Endothelial cell of hepatic sinusoid (primary cell): ENCODE data around the gene CCDC78.
"Not testable (repeated sequence)": the region's sequence is repeated elsewhere in the genome, so short reads cannot be mapped to it uniquely, and the experiment has no call there.

Experiments
- in situ Hi-C: cut with HindIII; loops from 2 replicates; pipeline ENCODE4 v1.10.0; 2017; ENCODE audit warnings: low sequenced_read_pairs

Gene CCDC78

GRCh38 chr16:761625-762513 is 35.6 kb upstream of the CCDC78 start:
- in situ Hi-C loops: no loop called here

DNA sequence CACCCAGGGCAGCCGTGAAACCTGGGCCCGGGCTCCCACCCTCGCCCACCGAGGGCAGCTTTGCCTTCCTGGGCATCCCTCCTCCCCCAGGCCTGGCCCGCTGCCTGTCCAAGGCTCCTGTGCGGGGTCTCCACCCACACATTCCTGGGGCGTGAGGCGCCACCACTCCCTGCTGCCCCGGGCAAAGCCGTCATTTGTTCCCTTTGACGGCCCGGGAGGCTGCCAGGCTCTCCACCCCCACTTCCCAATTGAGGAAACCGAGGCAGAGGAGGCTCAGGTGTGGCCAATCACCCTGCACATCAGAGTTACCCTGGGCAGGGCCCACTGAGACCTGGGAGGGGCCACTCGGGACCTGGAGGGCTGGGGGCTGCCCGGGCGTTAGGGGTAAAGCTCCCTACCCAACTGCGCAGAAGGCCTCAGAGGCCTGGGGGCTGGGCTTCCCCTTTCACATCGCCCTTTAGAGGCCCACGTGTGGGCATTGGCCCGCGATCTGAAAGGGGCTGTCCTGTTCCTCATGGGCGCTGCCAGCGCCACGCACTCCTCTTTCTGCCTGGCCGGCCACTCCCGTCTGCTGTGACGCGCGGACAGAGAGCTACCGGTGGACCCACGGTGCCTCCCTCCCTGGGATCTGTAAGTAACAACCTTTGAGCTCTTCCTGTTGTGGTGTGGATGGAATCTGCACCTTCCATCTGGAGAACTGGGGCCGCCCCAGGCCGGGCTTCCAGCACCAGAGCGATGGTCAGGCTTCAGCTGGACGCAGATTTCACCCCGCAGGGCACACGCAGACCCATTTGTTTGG is 34.5 kb upstream of the CCDC78 start, which contains the start of gene MSLN:
MSLN (plus strand) TSS at position 190 of the 799 bp plus-strand sequence. CDS start 1,947 bp downstream, outside the sequence.
- in situ Hi-C loops: no loop called here

GRCh38 chr16:760065-760464 is 33.8 kb upstream of the CCDC78 start:
- in situ Hi-C loops: no loop called here

- in situ Hi-C loops: no loop called here
These were observed 33.1 kb upstream of the CCDC78 start for GRCh38 chr16:759110-759910.

- in situ Hi-C loops: no loop called here
These were observed 30.2 kb upstream of the CCDC78 start for GRCh38 chr16:756428-756827.

DNA sequence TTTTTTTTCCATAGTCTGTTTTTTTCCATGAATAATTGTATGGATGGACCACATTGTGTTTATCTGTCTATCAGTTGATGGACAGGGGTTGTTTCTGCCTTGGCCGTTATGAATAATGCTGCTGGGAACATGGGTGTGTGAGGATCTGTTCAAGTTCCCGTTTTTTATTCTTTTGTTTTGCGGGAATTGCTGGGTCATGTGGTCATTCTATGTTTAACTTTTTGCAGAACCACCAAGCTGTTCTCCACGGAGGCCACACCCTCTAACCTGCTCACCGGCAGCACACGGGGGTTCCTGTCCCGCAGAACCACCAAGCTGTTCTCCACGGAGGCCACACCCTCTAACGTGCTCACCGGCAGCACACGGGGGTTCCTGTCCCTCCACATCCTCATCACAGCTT is 28.4 kb upstream of the CCDC78 start:
- in situ Hi-C loops: no loop called here

GRCh38 chr16:754121-754607 is 27.9 kb upstream of the CCDC78 start:
- in situ Hi-C loops: not testable (repeated sequence)

DNA sequence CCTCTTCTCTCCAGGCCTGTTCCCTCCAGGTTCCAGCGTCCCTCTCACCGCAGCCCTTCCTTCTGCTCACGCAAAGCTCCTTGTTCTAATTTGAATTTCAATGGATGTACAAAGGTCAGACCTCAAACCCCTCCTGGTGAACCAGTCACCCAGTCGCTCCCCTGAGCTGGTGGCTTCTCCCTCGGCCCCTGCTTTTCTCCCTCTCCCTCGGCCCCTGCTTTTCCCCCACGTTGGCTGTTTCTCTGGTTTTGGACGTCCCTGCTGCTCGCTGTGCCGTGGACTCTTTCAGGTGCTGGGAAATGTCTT is 25.7 kb upstream of the CCDC78 start:
- in situ Hi-C loops: no loop called here

DNA sequence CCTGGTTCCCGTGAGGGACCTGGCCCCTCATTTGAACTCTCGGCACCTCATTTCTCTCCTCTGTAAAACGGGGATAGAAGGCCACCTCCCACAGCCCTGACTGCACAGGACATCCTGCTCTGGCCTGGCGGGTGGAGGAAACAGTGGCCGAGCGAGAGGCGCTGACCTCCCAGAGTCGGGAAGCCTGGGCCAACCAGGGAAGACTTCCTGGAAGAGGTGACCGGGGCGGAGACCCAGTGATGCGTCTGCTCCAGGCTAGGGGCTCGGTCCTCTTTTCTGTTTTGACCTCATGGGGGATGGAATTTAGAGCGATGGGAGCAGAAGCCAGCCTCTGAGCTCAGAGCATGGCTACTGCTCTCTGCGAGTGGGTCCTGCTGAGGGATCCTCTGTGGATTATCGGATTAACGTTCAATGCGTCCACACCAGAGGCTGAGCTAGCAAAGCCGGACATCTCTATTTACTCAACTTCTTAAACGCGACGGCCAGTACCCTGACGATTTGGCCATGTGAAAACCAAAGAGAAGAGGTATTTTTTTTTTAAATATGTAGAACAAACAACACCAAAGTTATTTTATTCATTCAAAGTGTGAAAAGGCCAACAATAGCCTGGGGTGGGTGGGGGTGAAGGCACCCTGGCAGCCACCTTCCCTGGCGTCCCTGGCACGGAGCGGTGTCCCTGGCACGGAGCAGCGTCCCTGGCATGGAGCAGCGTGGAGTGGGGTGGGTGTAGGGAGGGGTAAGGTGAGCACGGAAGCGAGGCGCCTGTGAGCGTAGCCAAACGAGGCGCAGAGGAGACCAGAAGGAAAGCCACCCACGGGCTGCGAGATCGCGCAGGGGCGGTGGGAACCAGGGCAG is 25.1 kb upstream of the CCDC78 start:
- in situ Hi-C loops: no loop called here

- in situ Hi-C loops: no loop called here
These were observed 24.2 kb upstream of the CCDC78 start for GRCh38 chr16:750485-750884.

DNA sequence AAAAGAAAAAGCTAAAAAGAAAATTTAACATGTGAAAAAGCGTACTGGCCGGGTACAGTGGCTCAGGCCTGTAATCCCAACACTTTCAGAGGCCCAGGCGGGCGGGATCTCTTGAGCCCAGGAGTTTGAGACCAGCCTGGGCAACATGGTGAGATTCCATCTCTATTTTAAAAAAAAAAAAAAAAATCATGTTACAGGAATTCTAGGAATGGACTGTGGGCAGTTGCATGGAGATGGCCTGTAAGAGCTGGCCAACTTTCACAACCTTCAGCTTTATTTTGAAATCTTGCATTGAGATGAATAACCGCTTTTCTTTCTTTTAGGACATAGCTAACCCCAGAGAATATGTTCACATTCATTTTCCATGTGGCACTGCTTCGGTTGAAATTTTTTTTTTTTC is 22.8 kb upstream of the CCDC78 start:
- in situ Hi-C loops: no loop called here

DNA sequence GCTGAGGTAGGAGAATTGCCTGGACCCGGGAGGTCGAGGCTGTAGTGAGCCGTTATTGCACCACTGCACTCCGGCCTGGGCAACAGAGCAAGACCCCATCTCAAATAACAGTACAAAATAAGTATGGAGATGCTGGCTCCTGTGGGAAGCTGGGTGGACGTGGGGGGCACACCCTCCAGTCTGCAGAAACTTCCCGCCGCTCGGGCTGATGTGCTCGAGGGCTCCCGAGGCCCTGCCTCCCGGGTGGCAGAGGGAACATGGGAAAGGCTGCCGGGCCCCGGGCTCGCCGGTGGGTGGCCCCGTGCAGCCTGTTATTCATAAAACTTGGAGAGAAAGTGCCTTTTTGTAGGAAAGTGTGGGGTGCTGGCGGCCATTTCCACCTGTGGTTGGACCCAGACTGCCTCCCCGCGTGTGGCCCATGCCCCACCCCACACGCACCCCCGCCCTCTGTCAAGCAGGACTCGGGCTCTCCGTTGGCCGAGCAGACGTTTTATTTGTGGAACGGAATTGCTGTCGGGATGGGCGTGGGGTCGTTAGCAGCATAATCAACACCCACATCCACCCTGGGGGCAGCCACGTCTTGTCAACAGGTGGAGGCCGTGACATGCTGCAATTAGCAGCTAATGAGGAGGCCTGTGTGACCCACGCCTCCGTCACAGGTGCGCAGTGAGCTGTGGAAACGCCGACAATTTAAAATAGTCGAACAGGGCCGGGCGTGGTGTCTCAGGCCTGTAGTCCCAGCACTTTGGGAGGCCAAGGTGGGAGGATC is 21.9 kb upstream of the CCDC78 start:
- in situ Hi-C loops: no loop called here

DNA sequence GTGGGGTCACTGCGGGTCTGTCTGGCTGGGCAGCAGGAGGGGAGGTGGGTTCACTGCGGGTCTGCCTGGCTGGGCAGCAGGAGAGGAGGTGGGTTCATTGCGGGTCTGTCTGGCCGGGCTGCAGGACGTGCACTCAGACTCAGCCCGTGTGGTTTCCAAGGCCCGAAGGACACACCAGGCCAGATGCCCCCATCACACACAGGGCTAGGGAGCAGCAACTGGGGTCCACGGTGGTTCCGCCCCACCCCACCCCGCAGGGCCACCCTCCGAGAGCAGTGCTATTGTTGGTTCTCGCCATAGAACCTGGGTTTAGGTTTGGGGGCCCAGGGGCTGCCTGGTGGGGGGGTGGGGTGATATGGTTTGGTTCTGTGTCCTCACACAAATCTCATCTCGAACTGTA is 20.4 kb upstream of the CCDC78 start:
- in situ Hi-C loops: no loop called here

DNA sequence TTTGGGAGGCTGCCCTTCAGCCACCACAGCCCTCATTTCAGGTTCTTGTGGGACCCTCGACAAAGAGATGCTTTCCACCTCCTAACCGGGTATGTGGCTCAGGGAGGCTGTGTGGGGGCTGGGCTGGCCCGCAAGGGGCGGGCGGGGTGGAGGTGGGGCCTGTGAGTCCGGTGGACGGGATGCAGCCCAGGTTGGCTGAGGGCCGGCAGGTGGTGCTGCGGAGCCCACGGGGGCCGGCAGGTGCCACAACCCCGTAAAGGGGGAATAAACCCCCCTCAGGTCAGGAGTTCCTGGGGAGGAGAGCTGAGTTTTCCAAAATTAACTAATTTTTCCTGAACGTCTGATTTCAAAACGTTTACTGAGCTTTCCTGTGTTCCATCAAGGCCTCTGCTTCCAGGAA is 19.5 kb upstream of the CCDC78 start:
- in situ Hi-C loops: no loop called here

GRCh38 chr16:743794-744500 is 17.7 kb upstream of the CCDC78 start:
- in situ Hi-C loops: no loop called here

GRCh38 chr16:742894-743293 is 16.7 kb upstream of the CCDC78 start:
- in situ Hi-C loops: not testable (repeated sequence)

DNA sequence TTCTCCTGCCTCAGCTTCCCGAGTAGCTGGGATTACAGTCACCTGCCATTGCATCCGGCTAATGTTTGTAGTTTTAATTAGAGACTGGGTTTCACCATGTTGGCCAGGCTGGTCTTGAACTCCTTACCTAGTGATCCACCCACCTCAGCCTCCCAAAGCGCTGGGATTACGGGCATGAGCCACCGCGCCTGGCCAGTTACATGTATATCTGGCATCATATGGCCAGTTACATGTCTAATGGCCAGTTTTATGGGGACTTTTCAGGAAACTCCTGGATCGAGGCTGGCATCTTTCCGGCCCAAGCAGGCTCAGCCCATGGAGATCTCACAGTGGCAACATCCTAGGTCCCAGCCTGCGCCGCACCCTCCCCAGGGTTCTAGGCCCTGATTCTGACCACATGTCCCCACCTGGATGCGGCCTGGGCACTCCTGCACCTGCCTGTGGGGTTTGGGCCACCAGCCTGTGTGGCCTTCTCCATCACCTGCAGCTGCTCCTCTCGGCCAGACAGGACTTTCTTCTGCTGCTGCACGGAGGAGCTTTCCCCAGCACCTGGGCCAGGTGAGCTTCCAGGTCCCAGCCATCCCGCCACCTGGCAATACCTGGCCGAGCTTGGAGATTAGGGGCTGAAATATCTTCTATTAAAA is 15.9 kb upstream of the CCDC78 start:
- in situ Hi-C loops: no loop called here

DNA sequence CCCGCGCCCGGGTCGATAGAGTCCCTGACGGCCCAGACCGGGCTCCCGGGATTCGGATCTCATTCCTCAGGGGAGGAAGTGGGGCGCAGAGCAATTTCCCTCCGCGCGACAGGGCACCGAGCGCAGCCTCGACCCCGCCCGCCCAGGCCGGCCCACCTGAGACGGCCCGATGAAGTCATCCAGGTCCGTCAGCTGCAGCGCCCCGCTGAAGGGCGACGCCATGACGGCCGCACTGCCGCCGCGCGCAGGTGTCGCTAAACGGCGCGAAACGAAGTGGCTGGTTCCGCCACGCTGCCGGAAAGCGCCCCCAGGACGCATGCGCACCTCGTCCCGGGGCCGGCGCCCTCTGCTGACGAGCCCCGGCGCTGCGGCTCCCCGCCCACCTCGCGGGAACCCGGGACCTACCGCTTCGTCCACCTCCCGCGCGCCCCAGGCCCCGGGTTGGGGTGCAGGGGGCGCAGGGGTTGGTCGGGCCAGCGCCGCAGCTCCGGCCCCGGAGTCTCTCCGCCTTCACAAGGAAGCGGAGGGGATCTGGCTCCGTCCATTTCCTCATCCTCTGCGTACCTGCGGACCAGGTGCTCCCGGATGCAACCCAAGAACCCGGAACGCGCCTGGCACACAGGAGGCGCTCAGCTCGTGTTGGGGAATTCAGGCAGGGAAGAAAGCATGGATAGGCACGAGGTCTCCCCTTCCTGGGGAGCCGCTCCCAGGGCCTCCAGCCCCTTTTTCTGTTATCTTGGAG is 14.7 kb upstream of the CCDC78 start, which contains the start of gene CIAO3:
CIAO3 (minus strand) TSS at position 234 of the 742 bp plus-strand sequence; CDS start at position 222, 12 bp downstream.
- in situ Hi-C loops: no loop called here
